Stomach (tissue), 9 donors: Measurements from ENCODE around the gene TYK2. TPM values are rescaled to one million over a fixed set of nuclear protein-coding genes. Genes with fewer than 3 reads are reported as not detected.

Experiments
- DNase-seq, 2 donors: peaks; one replicate each; pipeline versions ENCODE4 v3.0.0 to v3.0.0-alpha.2; 2013 to 2019
- H3K27ac ChIP-seq, 5 donors: fragments of 200-600 bp in 4 of 5; sonication (generic) in 4 of 5; one replicate each; pipeline ENCODE4 v1.5.1; 2013 to 2019; ENCODE audit warnings: mild to moderate bottlenecking in 1 of 5, moderate library complexity in 1 of 5
- H3K27me3 ChIP-seq, 3 donors: fragments of 200-600 bp; sonication (generic); one replicate each; pipeline ENCODE4 v1.5.1; 2017 to 2019; ENCODE audit warnings: mixed run types in 1 of 3
- H3K36me3 ChIP-seq, 4 donors: fragments of 200-600 bp; sonication (generic); 1 replicate in 3 of 4; 2 replicates in 1 of 4; pipeline ENCODE4 v1.5.1; 2016 to 2019
- H3K4me1 ChIP-seq, 4 donors: fragments of 200-600 bp; sonication (generic); one replicate each; pipeline ENCODE4 v1.5.1; 2016 to 2019
- H3K4me3 ChIP-seq, 4 donors: fragments of 200-600 bp; sonication (generic) in 3 of 4; one replicate each; pipeline ENCODE4 v1.5.1; 2016 to 2019; ENCODE audit warnings: mild to moderate bottlenecking in 1 of 4
- H3K9me3 ChIP-seq, 4 donors: fragments of 200-600 bp; sonication (generic); one replicate each; pipeline ENCODE4 v1.5.1; 2016 to 2019
- CTCF ChIP-seq, 7 experiments: fragments of 450-650 bp in 4 of 7; fragments of 200-600 bp in 3 of 7; sonication (generic) in 3 of 7; IDR thresholded peaks; one replicate each; pipeline ENCODE4 v1.5.1; 2016 to 2019; ENCODE audit warnings: antibody characterized with exemption in 7 of 7, control low read depth in 2 of 7, mild to moderate bottlenecking in 1 of 7
- EP300 ChIP-seq: sonication (generic); formaldehyde crosslinking; IDR thresholded peaks from one replicate; pipeline ENCODE4 v1.6.1; 2017; ENCODE audit warnings: antibody characterized with exemption
- POLR2A ChIP-seq, 4 donors: fragments of 450-650 bp; IDR thresholded peaks; one replicate each; pipeline ENCODE4 v1.6.1; 2016; ENCODE audit warnings: antibody characterized with exemption in 4 of 4, control low read depth in 2 of 4, mild to moderate bottlenecking in 1 of 4, moderate library complexity in 1 of 4
- POLR2AphosphoS5 ChIP-seq, 3 donors: sonication (generic); formaldehyde crosslinking; IDR thresholded peaks; one replicate each; pipeline ENCODE4 v1.6.1; 2016; ENCODE audit warnings: antibody characterized with exemption in 3 of 3
- WGBS, 5 donors: extraction: QIAGEN DNeasy Blood & Tissue Kit in 3 of 5; methylation state at CpG; one replicate each; pipeline versions ENCODE4 v1.1.5 to v1.1.7; 2013 to 2018; 5-methylcytosine and 5-hydroxymethylcytosine counted together
- intact Hi-C: fragments of 100-400 bp; cut with DNase I; formaldehyde crosslinking; loops from one replicate; pipeline ENCODE4 v1.15.1; 2023; ENCODE audit warnings: low total_unique reads
- polyA plus RNA-seq, 3 donors: library from polyadenylated mRNA; stranded (reverse); fragments of 200-250 nt; gene quantifications; one replicate each; pipeline ENCODE4 v1.2.3, GENCODE V29; 2013
- total RNA-seq, 5 donors: library from RNA; depleted of rRNA; stranded (reverse); fragments of >200 nt; gene quantifications; one replicate each; pipeline versions ENCODE4 v1.1.0 to v1.2.3, GENCODE V29; 2014 to 2016
- donor health status: healthy with polysubstance abuse.
- donor health status: Bipolar disorder and iron deficiency.
- donor health status: healthy.

The TYK2 gene
- total and polyA plus RNA-seq, 8 donors: 45.2 to 365 (median 138) TPM

- TF ChIP-seq POLR2A (IDR thresholded peaks at IDR 0.05): no peak
- TF ChIP-seq POLR2AphosphoS5 (IDR thresholded peaks at IDR 0.05): no peak
- no peak for TF ChIP-seq CTCF (IDR thresholded peaks at IDR 0.05)
- TF ChIP-seq EP300: no peak
- 86 to 94% (median 90%) methylated on average over 9 to 12 of the region's 12 CpGs for WGBS, 5 donors
- intact Hi-C loops: loop anchor here (10.0 kb wide), 1 partner anchor 460 kb away; the partner anchor contains the start of gene OLFM2
- H3K27me3 ChIP-seq: no peaks in the 10 kb centered on the region
- no peak overlapping the region for H3K4me3 ChIP-seq
- H3K27ac ChIP-seq: no peak overlapping the region
- no peaks in the 10 kb centered on the region for H3K9me3 ChIP-seq
- DNase-seq: no peak
- peaks cover 47 to 90% (median 70%) of the 10 kb centered on the region in 4 donors for H3K36me3 ChIP-seq
- peaks cover 2 to 23% (median 6%) of the 10 kb centered on the region in 4 donors for H3K4me1 ChIP-seq
These were observed 14.6 kb upstream of the TYK2 start for GRCh38 chr19:10395003-10395402.

- H3K36me3 ChIP-seq: peaks cover 47 to 79% (median 64%) of the 10 kb centered on the region in 4 donors
- H3K9me3 ChIP-seq: no peaks in the 10 kb centered on the region
- intact Hi-C loops: loop anchor here (5.0 to 10.0 kb wide), 2 partner anchors 126 to 458 kb away; partner anchors contain the start of gene OLFM2
- H3K27ac ChIP-seq: no peak overlapping the region
- no peak overlapping the region for H3K4me3 ChIP-seq
- H3K27me3 ChIP-seq: no peaks in the 10 kb centered on the region
- H3K4me1 ChIP-seq: peaks cover 5 to 16% (median 8%) of the 10 kb centered on the region in 4 donors
- WGBS, 5 donors: 91 to 94% (median 94%) methylated on average over 15 to 24 of the region's 24 CpGs
- no peak for TF ChIP-seq POLR2A (IDR thresholded peaks at IDR 0.05)
- TF ChIP-seq POLR2AphosphoS5 (IDR thresholded peaks at IDR 0.05): no peak
- no peak for TF ChIP-seq EP300
- no peak for DNase-seq
These were observed 12.8 kb upstream of the TYK2 start for GRCh38 chr19:10393137-10393536.

GRCh38 chr19:10392120-10392519 is 11.7 kb upstream of the TYK2 start:
- 79 to 88% (median 85%) methylated on average over 6 of the region's 6 CpGs for WGBS, 5 donors
- no peak for DNase-seq
- TF ChIP-seq POLR2AphosphoS5 (IDR thresholded peaks at IDR 0.05) (no peak), POLR2A (IDR thresholded peaks at IDR 0.05) (no peak), EP300 (no peak), CTCF (IDR thresholded peaks at IDR 0.05) (no peak)
- no peaks in the 10 kb centered on the region for H3K9me3 ChIP-seq
- no peak overlapping the region for H3K27ac ChIP-seq
- H3K4me1 ChIP-seq: peaks cover 5 to 9% (median 8%) of the 10 kb centered on the region in 4 donors
- intact Hi-C loops: loop anchor here (5.0 to 10.0 kb wide), 2 partner anchors 125 to 457 kb away; partner anchors contain the start of gene OLFM2
- H3K36me3 ChIP-seq: peaks cover 47 to 71% (median 63%) of the 10 kb centered on the region in 4 donors
- H3K4me3 ChIP-seq: no peak overlapping the region
- H3K27me3 ChIP-seq: no peaks in the 10 kb centered on the region

DNA sequence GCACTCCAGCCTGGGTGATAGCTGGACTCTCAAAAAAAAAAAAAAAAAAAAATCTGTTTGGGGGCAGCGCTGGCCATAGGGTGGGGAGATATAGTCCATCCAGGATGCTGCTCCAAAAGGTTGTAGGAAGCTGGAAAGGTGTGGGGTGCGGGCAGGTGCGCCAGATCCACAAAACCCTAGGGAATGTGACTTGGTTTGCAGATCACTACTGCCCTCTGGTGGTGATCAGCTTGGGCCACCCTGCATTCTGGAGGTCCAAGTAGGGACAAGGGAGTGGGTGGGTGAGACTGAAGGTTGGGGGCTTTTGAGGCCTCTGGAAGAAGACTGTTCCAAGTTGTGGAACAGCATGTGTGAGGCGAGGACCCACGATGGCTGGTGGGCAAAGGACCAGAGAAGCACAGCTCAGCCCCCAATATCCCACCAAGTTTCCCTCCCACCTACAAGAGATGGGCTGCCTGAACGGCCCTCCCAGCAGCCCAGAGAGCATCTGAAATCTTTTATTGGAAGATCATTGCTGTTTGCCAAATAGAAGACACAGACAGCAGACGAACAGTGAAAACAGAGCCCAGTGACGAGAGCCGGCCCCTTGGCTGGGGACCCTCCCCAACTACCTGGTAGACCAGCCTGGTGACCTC is 10.4 kb upstream of the TYK2 start:
- Histone ChIP-seq H3K4me1 (peaks cover 5 to 9% (median 8%) of the 10 kb centered on the region in 4 donors), H3K4me3 (no peak overlapping the region), H3K27me3 (peaks cover 0 to 6% (median 0%) of the 10 kb centered on the region in 3 donors), H3K36me3 (peaks cover 47 to 58% (median 51%) of the 10 kb centered on the region in 4 donors), H3K27ac (no peak overlapping the region), H3K9me3 (no peaks in the 10 kb centered on the region)
- intact Hi-C loops: loop anchor here (5.0 to 10.0 kb wide), 2 partner anchors 123 to 456 kb away; partner anchors contain the start of gene OLFM2
- WGBS, 5 donors: 40 to 58% (median 52%) methylated on average over 9 of the region's 9 CpGs
- TF ChIP-seq POLR2A (IDR thresholded peaks at IDR 0.05): no peak
- TF ChIP-seq EP300: no peak
- peak in 1 of 3 donors; percentile 48 for TF ChIP-seq POLR2AphosphoS5 (IDR thresholded peaks at IDR 0.05)
- TF ChIP-seq CTCF (IDR thresholded peaks at IDR 0.05): peak in 5 of 7 experiments; percentile 77 to 86 (median 80)
- DNase-seq: peak; percentile 79 to 89
